C4-2B (cell line): Measurements from ENCODE around the gene CATSPERD.

ENCODE experiments used
- ZFX ChIP-seq: fragments of 450-650 bp; IDR thresholded peaks from 2 replicates; pipeline ENCODE4 v1.6.1; 2017
- TF ChIP-seq, protein P1 (sequence below): fragments of 450-650 bp; conservative IDR thresholded peaks from 2 replicates; pipeline ENCODE4 v1.5.1; 2017; ENCODE audit warnings: mild to moderate bottlenecking

DNA sequence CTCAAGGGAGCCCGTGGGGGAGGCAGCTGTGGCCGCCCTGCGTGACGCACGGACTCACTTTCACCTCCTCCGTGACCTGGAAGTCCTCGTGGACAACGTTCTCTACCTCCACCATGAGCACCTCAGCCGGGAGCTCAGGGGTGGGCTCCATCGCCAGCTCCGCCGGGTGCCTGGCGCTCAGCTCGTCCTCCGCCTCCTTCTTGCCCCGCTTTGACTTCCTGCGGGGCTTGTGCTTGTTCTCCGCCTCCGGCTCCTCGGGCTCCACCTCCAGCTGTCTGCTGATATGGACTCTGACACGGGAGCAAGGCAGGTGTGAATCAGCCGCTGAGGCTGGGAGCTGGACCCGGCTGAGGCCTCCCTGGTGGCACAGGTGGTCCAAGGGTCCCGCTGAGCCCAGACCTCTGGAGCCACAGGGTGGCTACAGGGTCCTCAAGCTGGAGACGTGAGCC is 8.7 kb upstream of the CATSPERD start:
- TF ChIP-seq, protein P1, sequence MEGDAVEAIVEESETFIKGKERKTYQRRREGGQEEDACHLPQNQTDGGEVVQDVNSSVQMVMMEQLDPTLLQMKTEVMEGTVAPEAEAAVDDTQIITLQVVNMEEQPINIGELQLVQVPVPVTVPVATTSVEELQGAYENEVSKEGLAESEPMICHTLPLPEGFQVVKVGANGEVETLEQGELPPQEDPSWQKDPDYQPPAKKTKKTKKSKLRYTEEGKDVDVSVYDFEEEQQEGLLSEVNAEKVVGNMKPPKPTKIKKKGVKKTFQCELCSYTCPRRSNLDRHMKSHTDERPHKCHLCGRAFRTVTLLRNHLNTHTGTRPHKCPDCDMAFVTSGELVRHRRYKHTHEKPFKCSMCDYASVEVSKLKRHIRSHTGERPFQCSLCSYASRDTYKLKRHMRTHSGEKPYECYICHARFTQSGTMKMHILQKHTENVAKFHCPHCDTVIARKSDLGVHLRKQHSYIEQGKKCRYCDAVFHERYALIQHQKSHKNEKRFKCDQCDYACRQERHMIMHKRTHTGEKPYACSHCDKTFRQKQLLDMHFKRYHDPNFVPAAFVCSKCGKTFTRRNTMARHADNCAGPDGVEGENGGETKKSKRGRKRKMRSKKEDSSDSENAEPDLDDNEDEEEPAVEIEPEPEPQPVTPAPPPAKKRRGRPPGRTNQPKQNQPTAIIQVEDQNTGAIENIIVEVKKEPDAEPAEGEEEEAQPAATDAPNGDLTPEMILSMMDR: no peak
- no peak for TF ChIP-seq ZFX
